ENCODE data around the gene CD200R1.

Gene CD200R1

GRCh38 chr3:113002037-113002436, 27.1 kb upstream of the CD200R1 start:
- H3K27ac ChIP-seq (ENCODE audit: low read depth, low read length): no peak overlapping the region
- H3K9me3 ChIP-seq (ENCODE audit: control insufficient read depth in 1 of 2, low read length in 2 of 2): no peaks in the 10 kb centered on the region
- no peaks in the 10 kb centered on the region for H3K27me3 ChIP-seq (ENCODE audit: control insufficient read depth in 1 of 2, insufficient read depth in 2 of 2, low read length in 2 of 2)
- no peak overlapping the region for H3K4me3 ChIP-seq (ENCODE audit: low read depth in 1 of 2, low read length in 2 of 2)
- peaks cover 8 to 74% of the 10 kb centered on the region in 2 donors for H3K36me3 ChIP-seq (ENCODE audit: control insufficient read depth in 1 of 2, insufficient read depth in 2 of 2, low read length in 2 of 2)
- H3K9ac ChIP-seq (ENCODE audit: low read depth in 1 of 2, low read length in 2 of 2): no peak overlapping the region
- H3K4me1 ChIP-seq (ENCODE audit: control insufficient read depth in 1 of 2, insufficient read depth in 2 of 2, low read length in 2 of 2): no peaks in the 10 kb centered on the region

GRCh38 chr3:113000691-113001090, 25.8 kb upstream of the CD200R1 start:
- no peak overlapping the region for H3K27ac ChIP-seq (ENCODE audit: low read depth, low read length)
- no peaks in the 10 kb centered on the region for H3K4me1 ChIP-seq (ENCODE audit: control insufficient read depth in 1 of 2, insufficient read depth in 2 of 2, low read length in 2 of 2)
- no peak overlapping the region for H3K9ac ChIP-seq (ENCODE audit: low read depth in 1 of 2, low read length in 2 of 2)
- no peaks in the 10 kb centered on the region for H3K27me3 ChIP-seq (ENCODE audit: control insufficient read depth in 1 of 2, insufficient read depth in 2 of 2, low read length in 2 of 2)
- H3K36me3 ChIP-seq (ENCODE audit: control insufficient read depth in 1 of 2, insufficient read depth in 2 of 2, low read length in 2 of 2): peaks cover 6 to 63% of the 10 kb centered on the region in 2 donors
- no peaks in the 10 kb centered on the region for H3K9me3 ChIP-seq (ENCODE audit: control insufficient read depth in 1 of 2, low read length in 2 of 2)
- H3K4me3 ChIP-seq (ENCODE audit: low read depth in 1 of 2, low read length in 2 of 2): no peak overlapping the region

DNA sequence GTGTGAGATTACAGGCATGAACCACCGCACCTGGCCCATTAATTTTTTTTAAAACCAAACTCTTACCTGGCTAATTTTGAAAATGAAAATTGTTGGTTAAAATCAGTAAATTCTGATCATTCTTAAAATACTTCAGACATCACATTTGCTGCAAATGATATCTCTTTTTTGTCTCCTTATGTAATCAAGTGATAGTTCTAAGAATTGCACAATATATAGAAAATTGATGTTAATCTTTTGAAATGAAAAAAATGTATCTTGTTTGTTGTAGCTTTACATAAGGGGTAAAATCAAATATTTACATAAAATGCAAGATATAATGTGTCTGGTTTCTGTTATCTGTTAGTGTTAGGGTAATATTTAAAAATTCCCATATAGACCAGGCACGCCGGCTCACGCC, 20.9 kb upstream of the CD200R1 start:
- H3K27ac ChIP-seq (ENCODE audit: low read depth, low read length): no peak overlapping the region
- H3K36me3 ChIP-seq (ENCODE audit: control insufficient read depth in 1 of 2, insufficient read depth in 2 of 2, low read length in 2 of 2): peaks cover 0 to 21% of the 10 kb centered on the region in 2 donors
- no peak overlapping the region for H3K4me3 ChIP-seq (ENCODE audit: low read depth in 1 of 2, low read length in 2 of 2)
- H3K9me3 ChIP-seq (ENCODE audit: control insufficient read depth in 1 of 2, low read length in 2 of 2): no peaks in the 10 kb centered on the region
- no peak overlapping the region for H3K9ac ChIP-seq (ENCODE audit: low read depth in 1 of 2, low read length in 2 of 2)
- peaks cover 10 to 15% of the 10 kb centered on the region in 2 donors for H3K4me1 ChIP-seq (ENCODE audit: control insufficient read depth in 1 of 2, insufficient read depth in 2 of 2, low read length in 2 of 2)
- H3K27me3 ChIP-seq (ENCODE audit: control insufficient read depth in 1 of 2, insufficient read depth in 2 of 2, low read length in 2 of 2): no peaks in the 10 kb centered on the region

- Histone ChIP-seq H3K9me3 (ENCODE audit: control insufficient read depth in 1 of 2, low read length in 2 of 2) (no peaks in the 10 kb centered on the region), H3K27me3 (ENCODE audit: control insufficient read depth in 1 of 2, insufficient read depth in 2 of 2, low read length in 2 of 2) (no peaks in the 10 kb centered on the region), H3K4me3 (ENCODE audit: low read depth in 1 of 2, low read length in 2 of 2) (peak within 1 kb of the TSS; percentile 93 to 96), H3K27ac (ENCODE audit: low read depth, low read length) (peak within 1 kb of the TSS; percentile 98), H3K4me1 (ENCODE audit: control insufficient read depth in 1 of 2, insufficient read depth in 2 of 2, low read length in 2 of 2) (peaks cover 10 to 15% of the 10 kb centered on the region in 2 donors), H3K9ac (ENCODE audit: low read depth in 1 of 2, low read length in 2 of 2) (peak within 1 kb of the TSS; percentile 84 to 96), H3K36me3 (ENCODE audit: control insufficient read depth in 1 of 2, insufficient read depth in 2 of 2, low read length in 2 of 2) (no peaks in the 10 kb centered on the region)
These were observed 16.0 kb upstream of the CD200R1 start, which contains the start of gene GTPBP8 for GRCh38 chr3:112990672-112991602. Gene GTPBP8 (plus strand): TSS chr3:112990984. CDS start chr3:112991000, 16 bp downstream.

DNA sequence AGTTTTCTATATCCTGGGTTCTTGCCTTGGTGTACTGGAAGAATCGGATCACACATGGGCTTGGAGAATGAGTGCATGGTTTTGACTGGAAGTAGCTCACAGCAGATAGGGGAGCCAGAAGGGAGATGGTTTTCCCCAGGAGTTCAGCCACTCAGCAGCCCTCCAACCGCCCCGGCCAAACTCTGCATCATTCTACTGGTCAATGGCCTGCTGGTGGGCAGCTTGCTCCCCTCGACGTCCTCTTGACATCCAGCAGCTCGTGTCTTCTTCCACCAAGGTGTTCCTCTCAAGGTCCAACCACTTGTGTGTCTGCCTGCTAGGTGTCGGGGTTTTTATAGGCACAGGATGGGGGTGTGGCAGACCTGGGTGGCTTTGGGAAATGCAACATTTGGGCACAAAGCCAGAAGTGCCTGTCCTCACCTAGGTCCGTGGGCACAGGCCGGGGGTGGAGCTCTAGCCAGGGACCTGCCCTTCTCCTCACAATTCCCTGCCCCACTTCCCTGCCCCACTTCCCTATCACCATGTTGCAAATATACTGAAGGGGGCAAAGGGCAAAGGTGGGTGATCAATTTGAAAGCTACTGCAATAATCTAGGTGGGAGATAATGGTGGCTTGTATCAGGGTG, 12.9 kb upstream of the CD200R1 start:
- Histone ChIP-seq H3K27ac (ENCODE audit: low read depth, low read length) (no peak overlapping the region), H3K36me3 (ENCODE audit: control insufficient read depth in 1 of 2, insufficient read depth in 2 of 2, low read length in 2 of 2) (no peaks in the 10 kb centered on the region), H3K27me3 (ENCODE audit: control insufficient read depth in 1 of 2, insufficient read depth in 2 of 2, low read length in 2 of 2) (no peaks in the 10 kb centered on the region), H3K9ac (ENCODE audit: low read depth in 1 of 2, low read length in 2 of 2) (no peak overlapping the region), H3K4me3 (ENCODE audit: low read depth in 1 of 2, low read length in 2 of 2) (no peak overlapping the region), H3K9me3 (ENCODE audit: control insufficient read depth in 1 of 2, low read length in 2 of 2) (no peaks in the 10 kb centered on the region), H3K4me1 (ENCODE audit: control insufficient read depth in 1 of 2, insufficient read depth in 2 of 2, low read length in 2 of 2) (peaks cover 8 to 13% of the 10 kb centered on the region in 2 donors)

GRCh38 chr3:112984485-112984884, 9.6 kb upstream of the CD200R1 start:
- H3K9me3 ChIP-seq (ENCODE audit: control insufficient read depth in 1 of 2, low read length in 2 of 2): no peaks in the 10 kb centered on the region
- H3K36me3 ChIP-seq (ENCODE audit: control insufficient read depth in 1 of 2, insufficient read depth in 2 of 2, low read length in 2 of 2): no peaks in the 10 kb centered on the region
- no peaks in the 10 kb centered on the region for H3K4me1 ChIP-seq (ENCODE audit: control insufficient read depth in 1 of 2, insufficient read depth in 2 of 2, low read length in 2 of 2)
- no peaks in the 10 kb centered on the region for H3K27me3 ChIP-seq (ENCODE audit: control insufficient read depth in 1 of 2, insufficient read depth in 2 of 2, low read length in 2 of 2)
- H3K27ac ChIP-seq (ENCODE audit: low read depth, low read length): no peak overlapping the region
- H3K9ac ChIP-seq (ENCODE audit: low read depth in 1 of 2, low read length in 2 of 2): no peak overlapping the region
- H3K4me3 ChIP-seq (ENCODE audit: low read depth in 1 of 2, low read length in 2 of 2): no peak overlapping the region

DNA sequence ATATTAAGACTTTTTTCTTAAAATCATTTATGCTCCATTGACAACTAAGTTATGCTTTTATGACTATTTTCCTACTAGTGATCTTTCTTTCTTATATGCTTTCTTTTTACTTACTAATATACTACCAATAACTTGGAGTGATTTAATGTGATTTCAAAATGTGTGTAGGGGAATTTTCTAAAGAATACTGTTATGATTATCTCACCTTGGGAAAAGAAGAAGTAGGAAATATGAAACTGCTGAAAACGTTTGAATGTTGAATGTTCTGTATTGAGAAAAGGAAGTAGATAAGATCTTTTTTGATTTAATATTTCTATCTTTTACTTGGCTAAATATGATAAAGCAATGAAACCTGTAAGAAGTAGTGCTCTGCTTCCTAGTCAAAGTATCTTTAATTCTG, 7.8 kb upstream of the CD200R1 start:
- H3K36me3 ChIP-seq (ENCODE audit: control insufficient read depth in 1 of 2, insufficient read depth in 2 of 2, low read length in 2 of 2): no peaks in the 10 kb centered on the region
- no peak overlapping the region for H3K27ac ChIP-seq (ENCODE audit: low read depth, low read length)
- H3K4me1 ChIP-seq (ENCODE audit: control insufficient read depth in 1 of 2, insufficient read depth in 2 of 2, low read length in 2 of 2): no peaks in the 10 kb centered on the region
- H3K9me3 ChIP-seq (ENCODE audit: control insufficient read depth in 1 of 2, low read length in 2 of 2): no peaks in the 10 kb centered on the region
- no peak overlapping the region for H3K4me3 ChIP-seq (ENCODE audit: low read depth in 1 of 2, low read length in 2 of 2)
- H3K9ac ChIP-seq (ENCODE audit: low read depth in 1 of 2, low read length in 2 of 2): no peak overlapping the region
- no peaks in the 10 kb centered on the region for H3K27me3 ChIP-seq (ENCODE audit: control insufficient read depth in 1 of 2, insufficient read depth in 2 of 2, low read length in 2 of 2)

GRCh38 chr3:112980080-112980479, 5.2 kb upstream of the CD200R1 start:
- H3K4me3 ChIP-seq (ENCODE audit: low read depth in 1 of 2, low read length in 2 of 2): no peak overlapping the region
- H3K9me3 ChIP-seq (ENCODE audit: control insufficient read depth in 1 of 2, low read length in 2 of 2): no peaks in the 10 kb centered on the region
- no peak overlapping the region for H3K9ac ChIP-seq (ENCODE audit: low read depth in 1 of 2, low read length in 2 of 2)
- no peaks in the 10 kb centered on the region for H3K27me3 ChIP-seq (ENCODE audit: control insufficient read depth in 1 of 2, insufficient read depth in 2 of 2, low read length in 2 of 2)
- no peak overlapping the region for H3K27ac ChIP-seq (ENCODE audit: low read depth, low read length)
- no peaks in the 10 kb centered on the region for H3K4me1 ChIP-seq (ENCODE audit: control insufficient read depth in 1 of 2, insufficient read depth in 2 of 2, low read length in 2 of 2)
- H3K36me3 ChIP-seq (ENCODE audit: control insufficient read depth in 1 of 2, insufficient read depth in 2 of 2, low read length in 2 of 2): no peaks in the 10 kb centered on the region

DNA sequence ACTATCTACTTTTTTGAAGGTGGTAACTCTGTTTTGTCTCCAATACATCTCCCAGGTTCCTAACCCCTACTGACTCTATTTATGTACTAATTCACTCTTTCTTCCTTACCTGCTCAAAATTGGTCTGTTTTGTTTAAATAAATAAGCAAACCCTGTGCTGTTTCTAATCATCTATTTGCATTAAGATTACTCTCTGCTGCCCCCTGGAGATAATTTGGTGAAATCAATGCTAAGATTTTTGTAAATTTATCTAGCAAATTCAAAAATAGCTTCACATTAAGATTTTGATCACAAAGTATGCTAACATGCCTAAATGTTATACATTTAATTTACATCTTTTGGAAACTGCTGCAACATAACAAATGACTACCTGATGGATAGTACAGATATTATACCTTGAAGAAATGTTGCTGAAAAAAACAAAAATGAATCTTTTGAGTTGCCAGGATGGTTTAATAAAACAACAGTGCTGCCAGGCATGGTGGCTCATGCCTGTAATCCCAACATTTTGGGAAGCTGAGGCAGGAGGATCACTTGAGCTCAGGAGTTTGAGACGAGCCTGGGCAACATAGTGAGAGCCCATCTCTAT, 4.4 kb upstream of the CD200R1 start:
- no peaks in the 10 kb centered on the region for H3K4me1 ChIP-seq (ENCODE audit: control insufficient read depth in 1 of 2, insufficient read depth in 2 of 2, low read length in 2 of 2)
- H3K36me3 ChIP-seq (ENCODE audit: control insufficient read depth in 1 of 2, insufficient read depth in 2 of 2, low read length in 2 of 2): no peaks in the 10 kb centered on the region
- no peaks in the 10 kb centered on the region for H3K9me3 ChIP-seq (ENCODE audit: control insufficient read depth in 1 of 2, low read length in 2 of 2)
- no peak overlapping the region for H3K9ac ChIP-seq (ENCODE audit: low read depth in 1 of 2, low read length in 2 of 2)
- no peaks in the 10 kb centered on the region for H3K27me3 ChIP-seq (ENCODE audit: control insufficient read depth in 1 of 2, insufficient read depth in 2 of 2, low read length in 2 of 2)
- no peak overlapping the region for H3K27ac ChIP-seq (ENCODE audit: low read depth, low read length)
- H3K4me3 ChIP-seq (ENCODE audit: low read depth in 1 of 2, low read length in 2 of 2): no peak overlapping the region

DNA sequence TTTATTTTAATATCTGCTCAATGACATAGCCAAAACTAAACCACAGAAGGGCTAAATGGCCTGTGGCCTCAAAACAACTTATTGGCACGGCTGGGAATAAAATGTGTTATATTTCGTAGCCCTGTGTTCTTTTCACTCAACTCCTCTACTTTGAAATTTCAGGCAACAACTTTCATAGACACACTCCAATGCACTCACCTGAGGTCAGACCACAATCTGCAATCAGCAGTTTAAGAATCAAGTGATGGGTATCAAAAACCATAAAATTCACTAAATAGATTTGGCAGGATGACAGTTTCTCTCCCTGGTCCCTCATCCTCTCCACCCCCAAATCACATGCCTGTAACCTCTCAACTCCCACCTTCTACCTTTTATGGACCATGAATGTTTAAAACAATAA, 2.0 kb upstream of the CD200R1 start:
- Histone ChIP-seq H3K9ac (ENCODE audit: low read depth in 1 of 2, low read length in 2 of 2) (no peak overlapping the region), H3K27ac (ENCODE audit: low read depth, low read length) (no peak overlapping the region), H3K9me3 (ENCODE audit: control insufficient read depth in 1 of 2, low read length in 2 of 2) (no peaks in the 10 kb centered on the region), H3K4me1 (ENCODE audit: control insufficient read depth in 1 of 2, insufficient read depth in 2 of 2, low read length in 2 of 2) (no peaks in the 10 kb centered on the region), H3K4me3 (ENCODE audit: low read depth in 1 of 2, low read length in 2 of 2) (no peak overlapping the region), H3K27me3 (ENCODE audit: control insufficient read depth in 1 of 2, insufficient read depth in 2 of 2, low read length in 2 of 2) (no peaks in the 10 kb centered on the region), H3K36me3 (ENCODE audit: control insufficient read depth in 1 of 2, insufficient read depth in 2 of 2, low read length in 2 of 2) (no peaks in the 10 kb centered on the region)
